Measurements from ENCODE around the gene NCSTN. TPM values are rescaled to one million over a fixed set of nuclear protein-coding genes. Genes with fewer than 3 reads are reported as not detected.

The NCSTN gene
- total and polyA plus RNA-seq, 8 donors, result 29.7 to 64.7 (median 49.6) TPM

GRCh38 chr1:160359559-160360226, 16.5 kb downstream of the NCSTN start:
- intact Hi-C loops (cut with DNase I), result no loop called here
- H3K27me3 ChIP-seq, result no peaks in the 10 kb centered on the region
- TF ChIP-seq, protein P1, sequence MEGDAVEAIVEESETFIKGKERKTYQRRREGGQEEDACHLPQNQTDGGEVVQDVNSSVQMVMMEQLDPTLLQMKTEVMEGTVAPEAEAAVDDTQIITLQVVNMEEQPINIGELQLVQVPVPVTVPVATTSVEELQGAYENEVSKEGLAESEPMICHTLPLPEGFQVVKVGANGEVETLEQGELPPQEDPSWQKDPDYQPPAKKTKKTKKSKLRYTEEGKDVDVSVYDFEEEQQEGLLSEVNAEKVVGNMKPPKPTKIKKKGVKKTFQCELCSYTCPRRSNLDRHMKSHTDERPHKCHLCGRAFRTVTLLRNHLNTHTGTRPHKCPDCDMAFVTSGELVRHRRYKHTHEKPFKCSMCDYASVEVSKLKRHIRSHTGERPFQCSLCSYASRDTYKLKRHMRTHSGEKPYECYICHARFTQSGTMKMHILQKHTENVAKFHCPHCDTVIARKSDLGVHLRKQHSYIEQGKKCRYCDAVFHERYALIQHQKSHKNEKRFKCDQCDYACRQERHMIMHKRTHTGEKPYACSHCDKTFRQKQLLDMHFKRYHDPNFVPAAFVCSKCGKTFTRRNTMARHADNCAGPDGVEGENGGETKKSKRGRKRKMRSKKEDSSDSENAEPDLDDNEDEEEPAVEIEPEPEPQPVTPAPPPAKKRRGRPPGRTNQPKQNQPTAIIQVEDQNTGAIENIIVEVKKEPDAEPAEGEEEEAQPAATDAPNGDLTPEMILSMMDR (IDR thresholded peaks at IDR 0.05), result no peak
- no peak overlapping the region for H3K27ac ChIP-seq
- no peaks in the 10 kb centered on the region for H3K9me3 ChIP-seq
- no peak for FAIRE-seq
- DNase-seq, result no peak
- no peak for ATAC-seq
- H3K4me3 ChIP-seq, result no peak overlapping the region
- no peaks in the 10 kb centered on the region for H3K4me1 ChIP-seq
- peaks cover 0 to 29% (median 11%) of the 10 kb centered on the region in 3 donors for H3K36me3 ChIP-seq
- WGBS, 2 donors, result 79 to 86% methylated on average over 9 of the region's 9 CpGs

DNA sequence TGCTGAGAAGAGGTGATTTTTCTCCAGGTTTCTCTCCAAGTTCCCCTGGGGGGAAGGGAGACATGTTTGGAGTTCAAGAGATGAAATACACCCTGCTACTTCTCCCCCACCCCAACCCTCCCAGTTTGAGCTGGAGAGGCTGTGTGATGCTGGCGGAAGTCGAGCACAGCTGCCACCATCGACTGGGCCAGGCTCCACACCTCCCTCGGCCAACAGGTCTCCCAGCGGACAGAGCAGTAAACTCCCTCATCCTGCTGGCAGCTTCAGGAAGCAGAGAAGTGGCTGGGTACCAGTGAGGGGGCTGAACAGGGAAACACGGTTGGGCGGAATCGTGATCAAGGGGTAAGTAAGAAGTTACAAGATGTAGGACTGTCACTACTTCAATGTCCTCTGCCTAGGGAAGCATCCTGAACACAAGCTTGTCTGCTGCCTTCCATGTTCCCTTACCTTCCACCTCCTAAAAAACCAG, 17.1 kb downstream of the NCSTN start:
- DNase-seq (no peak), ATAC-seq (no peak), FAIRE-seq (no peak)
- WGBS, 2 donors, result 81 to 84% methylated on average over 8 of the region's 8 CpGs
- no peaks in the 10 kb centered on the region for H3K9me3 ChIP-seq
- H3K27me3 ChIP-seq, result no peaks in the 10 kb centered on the region
- H3K36me3 ChIP-seq, result peaks cover 0 to 23% (median 9%) of the 10 kb centered on the region in 3 donors
- H3K27ac ChIP-seq, result no peak overlapping the region
- H3K4me3 ChIP-seq, result no peak overlapping the region
- no peaks in the 10 kb centered on the region for H3K4me1 ChIP-seq
- TF ChIP-seq, protein P1 (IDR thresholded peaks at IDR 0.05), result no peak
- intact Hi-C loops (cut with DNase I), result no loop called here

DNA sequence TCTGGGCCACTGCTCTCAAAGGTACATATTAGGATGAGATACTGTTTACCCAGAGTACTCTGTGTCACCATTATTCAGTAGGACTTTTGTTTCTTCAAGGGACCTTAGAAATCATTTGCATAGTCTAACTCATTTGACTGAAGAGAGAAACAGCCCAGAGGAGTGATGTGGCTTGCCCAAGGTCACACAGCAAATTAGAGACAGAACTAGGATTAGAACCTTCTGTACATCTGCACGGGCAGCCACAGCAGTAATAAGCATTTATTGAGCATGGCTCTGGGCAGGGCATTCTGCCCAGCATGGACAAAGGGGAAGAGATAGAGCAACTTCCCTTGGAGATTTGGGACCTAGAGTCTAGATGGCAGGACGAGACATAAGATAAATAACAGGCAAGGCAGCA, 18.0 kb downstream of the NCSTN start:
- FAIRE-seq, result no peak
- H3K36me3 ChIP-seq, result peaks cover 0 to 14% (median 0%) of the 10 kb centered on the region in 3 donors
- H3K9me3 ChIP-seq, result no peaks in the 10 kb centered on the region
- H3K27me3 ChIP-seq, result no peaks in the 10 kb centered on the region
- 72 to 76% methylated on average over 2 of the region's 2 CpGs for WGBS, 2 donors
- TF ChIP-seq, protein P1 (IDR thresholded peaks at IDR 0.05), result no peak
- no peak overlapping the region for H3K27ac ChIP-seq
- intact Hi-C loops (cut with DNase I), result no loop called here
- DNase-seq, result no peak
- H3K4me1 ChIP-seq, result no peaks in the 10 kb centered on the region
- no peak for ATAC-seq
- no peak overlapping the region for H3K4me3 ChIP-seq

DNA sequence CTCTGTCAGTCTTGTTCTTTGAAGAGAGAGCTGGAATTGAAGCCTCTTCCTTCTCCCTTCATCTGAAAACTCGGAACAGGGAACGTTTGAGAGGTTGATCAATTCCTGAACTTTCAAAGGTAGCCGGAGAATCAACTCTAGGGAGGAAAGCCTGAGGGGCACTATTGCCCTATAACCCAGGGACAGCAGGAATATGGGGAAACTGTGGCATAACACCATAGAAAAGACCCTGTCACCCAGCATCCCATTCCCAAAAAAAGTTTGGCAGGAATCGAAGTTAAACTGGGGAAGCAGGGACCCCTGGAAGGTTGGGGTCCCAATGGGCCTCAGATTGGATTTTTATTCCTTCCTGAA, 18.6 kb downstream of the NCSTN start:
- Histone ChIP-seq H3K27me3 (no peaks in the 10 kb centered on the region), H3K4me1 (no peaks in the 10 kb centered on the region), H3K4me3 (no peak overlapping the region), H3K27ac (no peak overlapping the region), H3K36me3 (peaks cover 0 to 8% (median 0%) of the 10 kb centered on the region in 3 donors), H3K9me3 (no peaks in the 10 kb centered on the region)
- no peak for FAIRE-seq
- DNase-seq, result no peak
- WGBS, 2 donors, result 80 to 81% methylated on average over 4 of the region's 4 CpGs
- TF ChIP-seq, protein P1 (IDR thresholded peaks at IDR 0.05), result no peak
- ATAC-seq, result no peak
- intact Hi-C loops (cut with DNase I), result no loop called here

DNA sequence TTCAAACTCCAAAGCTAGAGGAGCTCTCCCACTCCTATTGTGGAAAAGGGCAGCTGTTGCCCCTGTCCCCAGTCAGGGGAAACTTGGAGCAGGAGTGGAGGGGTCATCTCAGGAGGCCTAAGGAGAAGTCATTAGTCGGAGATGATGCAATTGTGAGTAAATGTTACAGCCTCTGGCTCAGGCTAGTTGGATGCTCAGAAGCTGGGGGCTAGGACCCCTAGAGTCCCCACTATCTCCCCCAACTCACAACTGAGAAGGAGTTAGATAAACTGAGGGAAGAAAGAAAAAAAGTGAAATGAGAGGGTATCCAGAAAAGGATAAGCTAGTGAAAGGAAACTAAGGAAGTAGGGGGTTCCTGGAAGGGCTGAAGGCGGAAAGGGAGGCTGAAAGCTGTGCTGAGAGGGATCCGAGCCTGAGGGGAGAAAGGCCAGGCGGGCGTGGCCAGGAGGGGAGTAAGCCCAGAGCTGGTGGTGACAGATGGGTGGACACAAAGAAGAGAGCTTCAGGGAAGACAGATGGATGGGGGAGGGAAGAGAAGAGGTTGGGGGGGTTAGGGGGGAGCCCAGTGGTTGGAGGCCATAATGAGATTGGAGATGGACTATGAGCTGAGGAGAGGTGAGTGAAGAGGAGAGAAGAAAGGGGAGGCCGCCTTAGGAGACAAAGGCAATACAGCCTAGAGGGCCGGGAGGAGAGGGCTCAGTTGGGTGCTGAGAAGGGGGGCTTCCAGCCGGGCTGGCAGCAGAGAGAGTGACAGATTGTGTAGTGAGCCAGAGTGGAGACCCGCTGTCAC, 19.2 kb downstream of the NCSTN start:
- H3K27me3 ChIP-seq, result no peaks in the 10 kb centered on the region
- no peaks in the 10 kb centered on the region for H3K9me3 ChIP-seq
- intact Hi-C loops (cut with DNase I), result no loop called here
- DNase-seq (no peak), ATAC-seq (no peak), FAIRE-seq (no peak)
- H3K4me1 ChIP-seq, result no peaks in the 10 kb centered on the region
- no peak overlapping the region for H3K27ac ChIP-seq
- no peak overlapping the region for H3K4me3 ChIP-seq
- TF ChIP-seq, protein P1 (IDR thresholded peaks at IDR 0.05), result no peak
- H3K36me3 ChIP-seq, result peaks cover 0 to 7% (median 0%) of the 10 kb centered on the region in 3 donors
- WGBS, 2 donors, result 82 to 87% methylated on average over 9 of the region's 9 CpGs

Data from pancreas (tissue), 10 donors.